Fibroblast of skin of left quadriceps (primary cell): ENCODE results near the gene PHF10.
A peak's percentile ranks its signal among the peaks of the same experiment; 100 is the strongest.
"Not testable (repeated sequence)": the region's sequence is repeated elsewhere in the genome, so short reads cannot be mapped to it uniquely, and the experiment has no call there.

Experiments used
- DNase-seq, 2 experiments: peaks; one replicate each; pipeline ENCODE4 v3.0.0-alpha.2; 2013; ENCODE audit warnings: low read depth in 2 of 2

Gene PHF10

DNA sequence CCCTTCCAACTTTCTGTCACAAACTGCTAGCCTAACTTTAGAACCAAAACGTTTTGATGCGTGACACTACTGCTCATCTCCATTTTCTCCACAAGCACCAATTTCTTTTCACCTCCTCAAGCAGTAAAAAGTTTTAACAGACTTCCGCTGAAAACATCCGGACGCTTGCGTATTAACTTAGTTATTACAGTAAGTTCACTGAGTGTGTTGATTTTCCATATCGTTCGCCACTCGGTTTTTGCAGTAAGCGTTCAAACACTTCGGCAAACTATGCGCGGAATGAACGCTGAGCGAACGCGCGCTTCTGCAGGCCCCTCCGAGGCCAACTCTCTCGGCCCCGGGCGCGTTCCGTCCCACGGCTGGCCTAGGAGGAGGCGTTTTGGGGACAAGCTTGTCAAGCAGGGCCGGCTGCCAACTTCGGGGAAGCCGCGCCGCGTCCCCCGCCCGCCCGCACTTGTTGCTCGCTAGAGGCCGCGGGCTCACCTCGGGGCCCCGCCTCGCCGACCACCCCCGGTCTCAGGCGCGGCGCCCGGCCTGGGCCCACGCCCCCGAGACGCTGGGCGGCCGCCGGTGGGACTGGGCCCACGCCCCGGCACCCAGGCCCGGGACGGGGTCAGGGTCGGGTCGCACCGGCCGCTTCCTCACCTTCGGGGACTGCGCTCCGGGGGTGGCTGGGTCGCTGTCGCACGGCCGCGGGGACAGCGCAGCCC is 945 bp downstream of the PHF10 start:
- no peak for DNase-seq

DNA sequence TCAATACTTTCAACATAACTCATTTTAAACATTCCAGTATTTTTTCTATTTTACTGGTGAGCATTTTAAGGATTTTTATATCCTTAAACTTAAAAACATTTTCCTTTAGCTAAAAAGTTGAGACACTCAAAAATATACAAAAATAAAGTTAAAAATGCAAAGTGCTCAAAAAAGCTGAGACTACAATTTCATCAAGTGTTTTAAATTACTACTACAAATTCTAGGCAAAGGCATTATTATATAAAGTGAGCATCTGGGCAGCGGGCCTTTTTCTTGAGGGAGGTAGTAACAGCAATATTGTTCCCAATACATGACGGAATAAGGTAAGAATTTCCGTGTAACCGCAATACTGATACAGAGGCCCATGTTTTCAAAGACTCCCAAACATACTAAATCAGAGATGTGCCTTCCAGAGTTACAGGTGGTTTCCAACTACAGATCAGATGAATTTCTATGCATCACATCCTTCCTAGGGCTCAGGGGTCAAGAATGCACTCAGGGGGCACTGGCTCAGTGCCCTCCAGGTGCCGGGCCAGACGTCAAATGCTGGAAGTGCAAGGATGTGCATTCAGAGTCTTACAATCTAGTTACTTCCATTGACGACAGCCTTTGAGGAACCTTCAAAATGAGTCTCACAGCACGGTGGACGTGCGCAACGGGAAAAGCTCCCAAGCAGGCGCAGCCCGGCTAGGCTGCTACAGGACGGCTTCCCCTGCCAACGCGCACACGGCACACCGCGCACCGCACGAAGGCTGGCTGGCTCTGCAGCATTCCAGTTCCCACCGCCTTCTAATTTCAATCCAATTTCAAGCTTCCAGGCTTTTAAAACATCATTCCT is 1.7 kb downstream of the PHF10 start:
- DNase-seq: peak in 1 of 2 experiments; percentile 30

DNA sequence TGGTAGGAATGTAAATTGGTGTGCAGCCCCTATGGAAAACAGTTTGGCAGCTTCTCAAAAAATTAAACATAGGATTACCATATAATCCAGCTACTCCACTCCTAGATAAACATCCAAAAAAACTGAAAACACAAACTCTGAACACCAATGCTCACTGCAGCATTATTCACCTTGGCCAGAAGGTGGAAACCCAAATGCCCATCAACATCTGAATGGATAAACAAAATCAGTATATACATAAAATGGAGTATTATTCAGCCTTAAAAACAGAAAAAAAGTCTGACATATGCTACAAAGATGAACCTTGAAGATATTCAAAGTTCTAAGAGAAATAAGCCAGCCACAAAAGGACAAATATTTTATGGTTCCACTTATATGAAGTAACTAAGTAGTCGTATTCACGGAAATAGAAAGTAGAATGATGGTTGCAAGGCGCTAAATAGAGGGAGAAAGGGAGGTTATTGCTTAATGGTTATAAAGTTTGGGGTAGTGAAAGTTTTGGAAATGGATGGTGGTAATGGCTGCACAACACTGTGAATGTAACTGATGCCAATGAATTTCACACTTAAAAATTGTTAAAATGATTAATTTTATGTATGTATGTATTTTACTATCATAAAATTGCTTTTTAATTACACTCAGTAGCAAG is 4.0 kb downstream of the PHF10 start:
- DNase-seq: no peak

DNA sequence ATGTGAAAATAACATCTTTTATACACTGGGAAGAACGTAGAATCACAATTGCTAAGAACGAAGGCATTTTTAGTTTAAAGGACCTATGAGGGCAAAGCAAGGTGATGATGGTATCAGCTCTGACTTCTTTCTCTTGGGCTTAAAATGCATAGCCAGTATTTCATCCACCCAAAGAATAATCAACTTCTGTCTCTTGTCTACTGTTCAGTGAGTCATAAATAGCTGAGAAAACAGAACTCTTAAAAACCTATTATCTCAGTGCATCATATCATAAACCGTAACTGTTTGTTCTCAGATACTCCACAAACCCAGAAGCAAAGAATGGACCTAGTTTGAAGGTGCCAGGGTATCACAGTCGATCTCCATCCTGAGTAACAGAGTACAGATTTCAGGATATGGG is 5.2 kb downstream of the PHF10 start:
- DNase-seq: no peak

DNA sequence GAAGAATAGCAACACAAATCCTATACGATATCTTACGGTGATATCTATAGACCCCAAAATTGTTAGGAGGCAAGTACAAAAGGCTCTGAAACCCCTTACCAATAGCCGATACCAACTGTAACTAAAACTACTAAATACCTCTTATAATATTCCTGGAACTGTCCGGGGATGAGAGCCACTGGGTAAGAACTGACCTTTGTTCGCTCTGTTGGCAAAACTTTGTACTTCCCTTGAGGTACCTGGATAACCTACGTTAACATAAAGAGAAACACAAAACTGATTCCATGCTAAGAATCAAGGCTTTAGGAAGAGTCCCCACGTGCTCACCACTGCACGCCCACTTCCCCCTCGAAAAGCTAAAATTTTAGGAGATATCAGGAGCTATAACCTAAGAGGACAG is 9.7 kb downstream of the PHF10 start:
- DNase-seq: no peak

DNA sequence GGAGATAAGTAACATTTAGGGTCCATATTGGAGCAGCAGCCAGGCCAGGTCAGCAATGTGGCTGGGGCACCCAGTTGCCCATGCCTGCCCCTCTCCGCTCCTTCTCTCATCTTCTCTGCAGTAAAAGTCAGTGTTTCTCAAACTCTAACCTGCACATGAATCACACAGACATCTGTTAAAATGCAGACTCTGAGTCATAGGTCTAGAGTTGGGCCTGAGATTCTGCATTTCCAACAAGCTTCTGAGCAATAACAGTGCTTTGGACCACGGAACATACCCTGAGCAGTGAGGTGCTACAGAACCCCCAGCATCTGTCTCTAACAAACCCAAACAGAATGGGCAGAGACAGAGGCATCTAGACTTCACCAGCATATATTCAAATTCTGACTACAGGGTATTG is 10.1 kb downstream of the PHF10 start:
- DNase-seq: no peak

DNA sequence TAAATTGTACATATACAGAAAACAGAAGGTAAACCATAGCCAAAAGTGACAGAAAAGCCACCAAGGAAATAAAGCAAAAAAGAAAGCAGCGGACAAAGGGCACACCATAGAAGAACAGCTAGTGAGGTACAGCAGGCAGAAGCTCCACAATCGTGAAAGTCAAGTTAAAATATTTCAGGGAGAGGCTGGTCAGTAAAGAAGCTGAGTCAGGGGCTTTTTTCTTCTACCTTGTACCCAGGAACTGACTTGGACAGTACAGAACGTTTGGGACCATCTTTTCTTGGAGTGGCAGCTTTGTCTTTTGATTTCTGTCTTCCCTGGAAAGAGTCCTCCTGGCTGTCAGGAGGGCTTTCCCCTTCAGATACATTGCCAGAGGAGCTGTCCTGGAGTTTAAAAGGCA is 14.3 kb downstream of the PHF10 start:
- DNase-seq: no peak

DNA sequence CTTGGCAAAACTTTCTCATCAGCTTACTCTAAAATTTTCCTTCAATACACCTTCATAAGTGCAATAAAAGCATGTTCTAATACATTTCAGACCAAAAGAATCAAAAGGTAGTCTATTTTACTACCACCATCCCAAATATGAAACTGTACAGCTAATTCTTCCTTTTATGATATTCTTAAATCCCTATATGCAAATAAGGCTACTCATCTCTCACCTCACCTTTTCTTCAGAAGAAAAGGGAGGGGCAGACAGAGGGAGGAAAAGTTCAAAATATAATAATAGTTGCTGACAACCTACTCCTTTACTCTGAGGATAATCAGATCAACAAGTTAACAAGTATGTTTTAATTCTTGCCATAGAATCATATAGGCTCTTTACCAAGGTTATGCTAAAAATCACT is 15.0 kb downstream of the PHF10 start:
- DNase-seq: no peak

DNA sequence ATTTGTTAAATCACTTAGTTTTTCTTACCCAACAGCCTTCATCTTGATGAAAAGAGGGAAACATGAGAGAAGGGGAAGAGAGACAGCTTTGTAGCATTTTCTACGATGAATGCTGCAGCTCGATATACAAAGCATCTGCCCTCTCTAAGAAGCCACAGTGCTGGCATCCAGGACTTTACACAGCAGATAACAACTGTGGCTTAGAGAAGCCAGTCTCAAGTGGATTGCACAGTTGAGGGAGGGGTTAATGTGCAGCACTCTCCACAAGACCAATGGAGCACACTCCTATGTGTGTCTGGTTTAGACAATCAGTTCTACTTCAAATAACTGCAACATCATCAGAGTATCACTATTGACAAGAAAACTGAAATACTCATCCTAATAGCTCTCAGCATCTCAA is 16.5 kb downstream of the PHF10 start:
- no peak for DNase-seq

DNA sequence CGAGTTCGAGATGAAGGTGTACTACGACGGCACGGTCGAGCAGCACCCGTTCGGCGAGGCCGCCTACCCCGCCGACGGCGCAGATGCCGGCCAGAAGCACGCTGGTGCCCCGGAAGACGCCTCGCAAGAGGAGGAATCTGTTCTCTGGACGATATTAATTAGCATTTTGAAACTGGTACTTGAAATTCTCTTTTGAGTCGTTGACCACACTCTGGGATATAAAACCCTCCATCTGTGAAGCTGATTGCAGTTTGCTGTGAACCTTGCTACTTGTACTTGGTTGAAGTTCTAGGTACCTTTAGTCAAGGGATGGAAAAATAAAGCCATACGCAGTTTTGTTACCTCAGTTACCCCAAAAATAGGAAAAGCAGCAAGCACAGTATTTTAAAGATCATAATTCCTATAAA is 21.5 kb downstream of the PHF10 start:
- no peak for DNase-seq

DNA sequence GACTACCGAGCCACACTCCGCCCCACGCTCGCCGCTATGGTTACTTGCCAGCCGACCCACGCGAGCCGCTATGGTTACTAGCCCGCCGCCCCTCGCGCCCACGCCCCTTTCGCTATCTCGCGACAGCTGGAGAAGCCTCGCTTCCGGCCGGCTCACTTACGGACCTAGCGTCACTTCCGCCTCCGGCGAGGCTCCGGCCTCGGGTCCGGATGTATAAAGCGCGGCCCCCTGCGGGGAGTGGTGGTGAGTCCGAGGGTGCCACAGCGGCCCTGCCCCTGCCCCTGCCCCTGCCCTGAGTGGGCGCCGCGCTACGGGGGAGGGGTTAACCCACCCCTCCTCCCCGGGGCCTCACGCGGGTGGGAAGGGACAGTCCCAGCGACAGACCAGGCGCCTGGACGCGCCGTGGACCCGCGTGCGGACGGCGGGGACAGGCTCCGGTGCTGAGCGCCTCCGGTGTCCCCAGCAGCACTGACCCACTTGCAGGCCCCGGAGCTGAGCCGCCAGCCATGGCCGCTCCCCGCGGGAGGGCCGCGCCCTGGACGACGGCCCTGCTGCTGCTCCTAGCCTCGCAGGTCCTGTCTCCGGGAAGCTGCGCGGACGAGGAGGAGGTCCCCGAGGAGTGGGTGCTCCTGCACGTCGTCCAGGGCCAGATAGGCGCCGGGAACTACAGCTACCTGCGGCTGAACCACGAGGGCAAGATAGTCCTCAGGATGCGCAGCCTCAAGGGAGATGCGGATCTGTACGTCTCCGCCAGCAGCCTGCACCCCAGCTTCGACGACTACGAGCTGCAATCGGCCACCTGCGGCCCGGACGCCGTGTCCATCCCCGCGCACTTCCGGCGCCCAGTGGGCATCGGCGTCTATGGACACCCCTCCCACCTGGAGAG is 22.1 kb downstream of the PHF10 start, which contains the start of the genes C6orf120 and WDR27:
Gene C6orf120 (plus strand): TSS at position 173 of the 886 bp plus-strand sequence. CDS start 334 bp downstream, at position 507.
Gene WDR27 (minus strand): TSS at position 76 of the 886 bp plus-strand sequence. CDS start 13,024 bp downstream, outside the sequence.
- peak; percentile 86 to 88 for DNase-seq

DNA sequence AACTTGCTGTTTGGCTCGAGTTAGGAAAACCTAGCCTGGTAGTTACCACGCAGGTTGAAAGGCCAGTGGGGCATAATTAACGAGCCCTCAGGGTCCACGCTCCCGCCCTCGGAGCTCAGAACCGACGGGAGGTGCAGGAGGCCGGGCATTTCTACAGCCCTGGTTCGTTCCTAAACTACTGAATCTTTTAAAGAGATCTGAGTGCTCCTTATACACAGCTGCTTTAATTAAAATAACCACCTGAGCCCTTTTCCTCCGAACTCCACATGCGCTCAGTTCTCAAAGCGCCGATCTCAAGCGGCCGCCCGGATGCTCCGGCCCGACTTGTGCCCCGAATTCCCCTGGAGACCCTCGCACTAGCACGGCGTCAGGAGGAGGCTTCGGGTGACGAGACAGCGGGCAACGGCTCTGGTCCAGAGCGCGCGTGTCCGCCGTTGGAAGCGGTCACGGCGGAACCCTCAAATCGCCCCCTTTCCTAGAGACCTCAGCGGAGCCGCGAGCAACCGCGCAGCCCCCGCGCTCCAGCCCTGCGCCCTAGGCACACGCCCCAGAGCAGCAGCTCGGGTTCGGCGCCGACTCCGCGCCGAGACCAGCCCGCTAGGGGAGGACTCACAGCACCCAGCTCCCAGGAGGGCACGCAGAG is 22.9 kb downstream of the PHF10 start:
- no peak for DNase-seq

DNA sequence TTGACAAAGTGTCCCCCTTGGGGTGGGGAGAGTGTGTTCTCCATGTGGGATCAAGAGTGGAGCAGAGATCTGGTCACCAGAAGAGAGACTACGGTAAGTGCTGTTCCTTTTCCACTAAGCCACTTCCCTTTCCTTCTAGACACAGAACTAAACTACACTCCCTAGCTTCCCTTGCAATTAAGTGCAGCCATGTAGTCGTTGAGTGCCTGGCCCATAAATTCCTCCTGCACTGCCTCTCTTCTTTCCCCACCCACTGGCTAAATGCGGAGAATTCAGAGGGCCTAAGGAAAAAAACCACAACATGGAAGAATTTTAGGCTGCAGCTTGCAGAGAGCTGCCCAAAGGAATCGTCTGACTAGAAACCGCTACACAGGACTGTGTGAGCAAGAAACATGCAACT is 24.0 kb downstream of the PHF10 start:
- peak in 1 of 2 experiments; percentile 51 for DNase-seq

DNA sequence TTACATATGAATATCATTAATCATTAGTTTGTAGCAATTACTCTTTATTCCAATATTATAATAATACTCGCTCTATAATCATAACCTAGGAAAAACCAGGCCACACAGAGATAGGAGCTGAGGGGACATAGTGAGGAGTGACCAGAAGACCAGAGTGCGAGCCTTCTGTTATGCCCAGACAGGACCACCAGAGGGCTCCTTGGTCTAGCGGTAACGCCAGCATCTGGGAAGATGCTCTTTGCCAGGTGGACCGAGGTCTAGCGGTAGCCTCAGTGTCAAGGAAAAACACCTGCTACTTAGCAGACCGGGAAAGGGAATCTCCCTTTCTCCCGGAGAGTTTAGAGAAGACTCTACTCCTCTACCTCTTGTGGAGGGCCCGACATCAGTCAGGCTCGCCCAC is 27.2 kb downstream of the PHF10 start:
- DNase-seq: not testable (repeated sequence)

DNA sequence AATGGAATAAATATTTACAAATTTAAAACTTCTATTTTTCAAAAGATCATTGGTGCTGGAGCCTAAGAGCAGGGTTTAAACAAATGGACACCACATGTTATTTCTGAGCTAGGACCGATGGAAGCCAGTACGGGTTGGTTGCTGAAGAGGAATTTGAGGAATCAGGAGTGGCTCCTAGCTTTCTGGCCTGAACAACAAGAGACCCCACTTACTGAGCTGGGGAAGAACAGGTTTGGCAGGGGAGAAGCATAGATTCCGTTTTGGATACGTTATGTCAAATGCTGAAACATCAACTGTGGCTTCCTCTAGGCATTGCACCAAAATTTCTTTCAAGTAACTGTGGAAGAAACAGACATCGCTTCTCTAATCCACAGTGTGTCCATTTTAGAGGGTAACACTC is 29.2 kb downstream of the PHF10 start:
- DNase-seq: no peak

DNA sequence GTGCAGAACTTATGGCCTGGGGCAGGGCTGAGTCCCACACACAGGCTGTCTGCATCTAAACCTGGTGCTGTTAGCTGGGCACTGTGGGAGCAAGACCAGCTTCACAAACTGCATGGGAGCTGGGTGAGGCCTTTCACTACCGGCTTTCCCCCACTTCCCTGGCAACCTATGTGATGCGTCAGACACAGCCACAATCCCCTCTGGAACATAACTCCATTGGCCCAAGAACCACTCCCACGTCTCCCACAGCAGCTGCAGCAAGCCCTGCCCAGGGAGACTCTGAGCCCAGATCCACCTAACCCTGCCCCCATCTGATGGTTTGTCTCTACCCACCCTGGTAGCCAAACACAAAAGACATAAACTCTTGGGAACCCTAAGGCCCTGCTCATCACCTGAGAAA is 31.8 kb downstream of the PHF10 start:
- no peak for DNase-seq

DNA sequence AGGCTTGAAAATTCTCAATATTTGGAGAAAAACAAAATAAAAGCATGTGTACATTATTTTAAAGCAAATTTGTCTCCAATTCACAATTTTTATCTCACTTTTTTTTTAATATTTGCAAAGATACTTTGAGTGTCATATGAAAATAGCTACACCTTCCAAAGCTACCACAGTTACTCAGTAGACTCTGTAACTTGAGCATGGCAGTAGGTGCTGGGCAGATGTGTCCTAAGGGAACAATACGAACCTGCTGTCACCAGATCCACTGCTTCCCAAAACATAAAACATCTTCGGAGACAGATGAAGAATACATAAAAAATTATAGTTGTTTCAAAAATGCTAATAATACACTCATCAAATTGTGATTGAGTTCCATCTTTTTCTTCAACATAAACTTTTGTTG is 33.0 kb downstream of the PHF10 start:
- no peak for DNase-seq

DNA sequence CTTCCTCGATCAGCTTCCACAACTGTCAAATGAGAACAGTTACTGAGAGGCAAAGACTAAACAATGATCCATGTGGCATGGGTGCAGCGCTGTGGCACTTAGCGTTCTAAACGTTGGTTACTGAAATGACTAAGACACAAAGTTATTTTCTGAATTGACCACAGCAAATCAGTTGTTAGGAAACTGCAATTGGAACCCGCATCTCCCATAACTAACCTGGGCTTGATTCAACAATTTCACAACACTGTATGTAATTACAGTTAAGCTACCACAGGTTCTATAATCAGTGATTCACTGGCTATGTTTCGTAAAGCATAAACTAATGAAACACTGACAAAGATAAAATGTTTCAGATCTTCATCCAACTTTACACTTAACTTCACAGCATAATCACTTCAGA is 35.0 kb downstream of the PHF10 start:
- peak; percentile 34 to 35 for DNase-seq

DNA sequence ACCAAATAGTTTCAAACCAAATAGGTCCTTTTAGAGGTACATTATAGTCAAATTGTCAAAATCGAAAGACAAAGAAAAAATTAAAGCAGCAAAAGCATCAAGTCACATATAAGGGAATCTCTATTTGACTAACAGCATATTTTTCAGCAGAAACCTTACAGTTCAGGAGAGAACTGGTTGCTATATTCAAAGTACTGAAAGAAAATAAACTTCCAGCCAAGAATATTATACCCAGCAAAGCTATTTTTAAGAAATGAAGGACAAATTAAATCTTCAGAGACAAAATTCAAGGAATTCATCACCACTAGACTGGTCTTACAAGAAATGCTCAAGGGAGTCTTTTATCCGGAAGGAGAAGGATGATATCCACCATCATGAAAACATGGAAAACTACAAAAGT is 38.4 kb downstream of the PHF10 start:
- no peak for DNase-seq

DNA sequence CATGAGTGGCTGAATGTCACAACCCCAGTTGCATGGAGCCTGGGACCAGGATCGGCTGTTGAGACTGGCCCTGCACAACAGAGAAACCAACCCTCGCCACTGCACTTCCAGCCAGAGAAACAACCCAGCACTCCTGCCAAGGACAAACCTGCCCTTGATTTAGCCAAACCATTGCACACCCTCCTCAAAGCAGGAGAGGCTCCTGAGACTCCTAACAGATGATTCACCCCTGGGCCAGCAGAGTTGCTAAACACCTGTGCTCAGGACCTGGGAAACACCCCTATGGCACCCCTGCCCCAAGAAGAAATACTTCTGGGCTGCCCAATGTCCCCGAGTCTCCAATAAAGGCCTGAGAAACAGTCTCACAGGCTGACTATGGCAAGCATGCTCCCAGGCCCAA is 40.2 kb downstream of the PHF10 start:
- DNase-seq: no peak

DNA sequence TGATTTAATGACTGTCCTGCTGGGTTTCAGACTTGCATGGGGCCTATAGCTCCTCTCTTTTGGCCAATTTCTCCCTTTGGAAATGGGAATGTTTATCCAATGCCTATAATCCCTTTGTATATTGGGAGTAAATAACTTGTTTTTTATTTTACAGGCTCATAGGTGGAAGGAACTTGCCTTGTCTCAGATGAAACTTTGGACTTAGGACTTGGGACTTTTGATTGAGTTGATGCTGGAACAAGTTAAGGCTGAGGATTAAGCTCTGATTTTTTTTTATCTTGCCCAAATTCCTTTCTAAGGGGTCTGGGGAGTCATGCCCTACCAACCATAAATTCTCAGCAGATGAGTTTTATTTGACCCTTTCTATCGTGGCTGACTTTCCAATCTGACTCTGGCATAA is 46.0 kb downstream of the PHF10 start:
- no peak for DNase-seq
